DOHH2 (cell line): Measurements from ENCODE around the gene NCKAP5.

Experiments used
- EZH2phosphoT487 ChIP-seq: fragments of 200-600 bp; sonication (generic); IDR thresholded peaks from 2 replicates; pipeline ENCODE4 v1.6.1; 2017; ENCODE audit warnings: borderline replicate concordance, mild to moderate bottlenecking, antibody characterized with exemption, low read length, moderate library complexity, mixed read lengths
- TF ChIP-seq, protein P1 (sequence below): fragments of 200-600 bp; sonication (generic); IDR thresholded peaks from one replicate; pipeline ENCODE4 v1.5.1; 2014; ENCODE audit warnings: antibody characterized with exemption, mild to moderate bottlenecking, low read depth, low read length; ENCODE audit not compliant: poor library complexity, severe bottlenecking

DNA sequence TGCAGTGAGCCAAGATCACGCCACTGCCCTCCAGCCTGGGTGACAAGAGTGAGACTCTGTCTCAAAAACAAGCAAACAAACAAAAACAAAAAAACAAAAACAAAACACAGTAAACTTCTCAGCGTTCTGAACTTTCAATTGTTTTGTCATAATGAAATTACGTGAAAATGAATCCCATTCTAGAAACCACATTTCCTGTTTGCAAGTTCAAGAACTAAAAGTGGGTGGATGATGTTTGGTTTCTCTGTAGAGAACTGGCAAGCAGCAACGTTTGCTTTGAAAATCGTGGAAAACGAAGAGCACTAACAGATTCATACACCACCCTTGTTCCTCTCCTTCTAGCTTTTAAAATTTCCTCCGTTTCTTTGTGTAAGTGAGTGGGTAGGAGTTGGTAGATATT lies 672.2 kb downstream of the NCKAP5 start:
- no peak for TF ChIP-seq EZH2phosphoT487
- TF ChIP-seq, protein P1, sequence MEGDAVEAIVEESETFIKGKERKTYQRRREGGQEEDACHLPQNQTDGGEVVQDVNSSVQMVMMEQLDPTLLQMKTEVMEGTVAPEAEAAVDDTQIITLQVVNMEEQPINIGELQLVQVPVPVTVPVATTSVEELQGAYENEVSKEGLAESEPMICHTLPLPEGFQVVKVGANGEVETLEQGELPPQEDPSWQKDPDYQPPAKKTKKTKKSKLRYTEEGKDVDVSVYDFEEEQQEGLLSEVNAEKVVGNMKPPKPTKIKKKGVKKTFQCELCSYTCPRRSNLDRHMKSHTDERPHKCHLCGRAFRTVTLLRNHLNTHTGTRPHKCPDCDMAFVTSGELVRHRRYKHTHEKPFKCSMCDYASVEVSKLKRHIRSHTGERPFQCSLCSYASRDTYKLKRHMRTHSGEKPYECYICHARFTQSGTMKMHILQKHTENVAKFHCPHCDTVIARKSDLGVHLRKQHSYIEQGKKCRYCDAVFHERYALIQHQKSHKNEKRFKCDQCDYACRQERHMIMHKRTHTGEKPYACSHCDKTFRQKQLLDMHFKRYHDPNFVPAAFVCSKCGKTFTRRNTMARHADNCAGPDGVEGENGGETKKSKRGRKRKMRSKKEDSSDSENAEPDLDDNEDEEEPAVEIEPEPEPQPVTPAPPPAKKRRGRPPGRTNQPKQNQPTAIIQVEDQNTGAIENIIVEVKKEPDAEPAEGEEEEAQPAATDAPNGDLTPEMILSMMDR = no peak
